T-helper 2 cell treated with Interferon-gamma antibody and Interleukin-4, amounts not matched to agents 100 ng/mL and 5 ng/mL, for 36 hours (primary cell): Measurements from ENCODE around the gene THAP6. TPM values are rescaled to one million over a fixed set of nuclear protein-coding genes. Genes with fewer than 3 reads are reported as not detected.
"Not testable (repeated sequence)": the region's sequence is repeated elsewhere in the genome, so short reads cannot be mapped to it uniquely, and the experiment has no call there.

Experiments used
- intact Hi-C: fragments of 100-400 bp; cut with micrococcal nuclease; formaldehyde crosslinking; loops from one replicate; pipeline ENCODE4 v1.15.1; 2023
- total RNA-seq: library from RNA; stranded (reverse); gene quantifications from 2 replicates; pipeline ENCODE4 v1.2.3, GENCODE V29; 2022

THAP6 gene
- total RNA-seq = 13.7 and 19.2 TPM in 2 replicates

GRCh38 chr4:75514131-75514948 lies at the start of gene THAP6, which contains the start of gene RCHY1:
Gene THAP6 (plus strand): TSS chr4:75514473. CDS start chr4:75515453, 980 bp downstream.
Gene RCHY1 (minus strand): TSS chr4:75514403. CDS start chr4:75514286, 117 bp downstream.
- intact Hi-C loops = loop anchor here (1.0 to 2.0 kb wide), 5 partner anchors 24 to 634 kb away; partner anchors contain the start of genes G3BP2, NUP54 and USO1

- intact Hi-C loops = no loop called here
These were observed 44.4 kb upstream of the THAP6 start for GRCh38 chr4:75469896-75470295.

- intact Hi-C loops = no loop called here
These were observed 43.5 kb upstream of the THAP6 start for GRCh38 chr4:75470738-75471137.

DNA sequence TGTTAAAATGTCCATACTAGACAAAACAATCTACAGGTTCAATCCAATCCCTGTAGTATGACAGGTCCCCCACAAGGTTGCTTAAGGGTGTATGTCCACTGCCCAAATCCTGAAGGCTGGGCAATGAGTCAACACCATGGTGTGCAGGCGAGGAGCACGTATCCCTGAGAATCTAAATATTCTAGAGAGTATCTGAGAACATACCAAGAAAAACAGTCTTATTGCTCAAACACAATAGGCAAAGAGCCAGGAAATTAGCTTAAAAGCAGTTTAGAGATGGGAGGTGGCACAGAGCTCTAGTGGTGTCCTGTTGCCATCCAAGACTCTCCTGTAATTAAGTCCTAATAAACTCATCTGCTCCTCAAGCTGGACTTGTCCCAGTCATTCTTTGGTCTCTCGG lies 37.1 kb upstream of the THAP6 start:
- intact Hi-C loops = no loop called here

- intact Hi-C loops = no loop called here
These were observed 30.1 kb upstream of the THAP6 start for GRCh38 chr4:75484190-75484589.

- intact Hi-C loops = loop anchor here (2.0 to 10.0 kb wide), 2 partner anchors 25 to 615 kb away; partner anchors contain the start of genes RCHY1 and THAP6
These were observed 24.1 kb upstream of the THAP6 start for GRCh38 chr4:75490155-75490554.

GRCh38 chr4:75494563-75494962 lies 19.7 kb upstream of the THAP6 start:
- intact Hi-C loops = loop anchor here (10.0 kb wide), 1 partner anchor 620 kb away; no protein-coding TSS in a partner anchor

DNA sequence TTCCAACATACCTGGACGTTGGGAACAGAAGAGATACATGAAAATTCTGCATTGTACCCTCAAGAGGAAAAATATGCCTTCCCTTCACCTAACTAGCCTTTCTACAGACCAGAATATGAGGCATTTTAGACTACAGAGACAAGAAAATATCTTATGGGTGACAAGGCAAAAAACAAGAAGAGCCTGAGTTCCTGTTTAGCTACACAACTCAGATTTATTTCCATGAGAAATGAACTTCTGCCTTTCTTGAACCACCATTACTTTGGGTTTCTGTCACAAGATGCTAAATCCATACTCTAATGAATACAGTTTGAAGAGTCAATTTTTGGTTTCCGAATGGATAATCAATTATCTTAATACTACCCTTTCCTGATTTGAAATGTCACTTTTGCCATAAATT lies 18.8 kb upstream of the THAP6 start:
- intact Hi-C loops = loop anchor here (10.0 kb wide), 1 partner anchor 621 kb away; no protein-coding TSS in a partner anchor

GRCh38 chr4:75496406-75496805 lies 17.9 kb upstream of the THAP6 start:
- intact Hi-C loops = loop anchor here (10.0 kb wide), 1 partner anchor 622 kb away; no protein-coding TSS in a partner anchor

- intact Hi-C loops = loop anchor here (10.0 kb wide), 1 partner anchor 622 kb away; no protein-coding TSS in a partner anchor
These were observed 17.1 kb upstream of the THAP6 start for GRCh38 chr4:75497133-75497532.

GRCh38 chr4:75498041-75498440 lies 16.2 kb upstream of the THAP6 start:
- intact Hi-C loops = loop anchor here (10.0 kb wide), 1 partner anchor 623 kb away; no protein-coding TSS in a partner anchor

DNA sequence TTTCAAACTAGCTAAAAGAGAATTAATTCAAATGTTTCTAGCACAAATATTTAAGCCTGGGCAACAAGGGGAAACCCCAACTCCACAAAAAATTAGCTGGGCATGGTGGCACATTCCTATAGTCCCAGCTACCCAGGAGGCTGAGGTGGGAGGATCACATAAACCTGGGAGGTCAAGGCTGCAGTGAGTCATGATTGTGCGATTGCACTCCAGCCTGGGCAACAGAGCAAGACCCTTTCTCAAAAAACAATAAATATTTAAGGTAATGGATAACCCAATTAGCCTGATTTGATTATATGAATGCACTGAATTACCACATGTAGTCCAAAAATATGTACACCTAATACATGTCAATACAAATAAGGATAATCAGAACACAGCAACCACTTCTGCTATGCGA lies 14.4 kb upstream of the THAP6 start:
- intact Hi-C loops = loop anchor here (10.0 kb wide), 1 partner anchor 625 kb away; no protein-coding TSS in a partner anchor

DNA sequence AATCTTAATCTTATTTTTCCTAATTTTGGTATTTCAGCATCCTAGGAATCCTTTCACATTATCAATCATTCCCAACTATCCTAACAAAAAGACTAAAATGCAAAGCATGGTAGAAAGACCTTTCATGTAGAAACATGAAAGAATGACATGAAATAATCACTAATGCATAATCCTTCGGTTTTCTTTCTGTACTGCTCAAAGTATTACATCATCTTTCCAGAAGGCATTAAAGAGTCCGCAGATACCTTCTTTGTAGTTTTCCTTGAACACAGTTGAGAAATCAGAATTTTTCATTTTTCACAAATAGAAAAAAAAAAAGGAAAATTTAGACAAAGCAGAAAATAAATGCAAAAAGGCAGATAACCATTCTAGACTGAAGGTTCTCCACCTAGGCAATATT lies 11.6 kb upstream of the THAP6 start:
- intact Hi-C loops = no loop called here

GRCh38 chr4:75505630-75506029 lies 8.6 kb upstream of the THAP6 start:
- intact Hi-C loops = no loop called here

DNA sequence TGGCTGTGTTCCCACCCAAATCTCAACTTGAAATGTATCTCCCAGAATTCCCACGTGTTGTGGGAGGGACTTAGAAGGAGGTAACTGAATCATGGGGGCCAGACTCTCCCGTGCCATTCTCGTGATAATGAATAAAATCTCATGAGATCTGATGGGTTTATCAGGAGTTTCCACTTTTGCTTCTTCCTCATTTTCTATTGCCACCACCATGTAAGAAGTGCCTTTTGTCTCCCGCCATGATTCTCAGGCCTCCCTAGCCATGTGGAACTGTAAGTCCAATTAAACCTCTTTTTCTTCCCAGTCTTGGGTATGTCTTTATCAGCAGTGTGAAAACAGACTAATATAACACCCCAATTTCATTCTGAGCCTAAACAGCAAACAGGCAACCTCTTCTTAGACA lies 4.7 kb upstream of the THAP6 start:
- intact Hi-C loops = not testable (repeated sequence)

- intact Hi-C loops = no loop called here
These were observed 2.4 kb upstream of the THAP6 start for GRCh38 chr4:75511841-75512240.

- intact Hi-C loops = no loop called here
These were observed 1.7 kb upstream of the THAP6 start for GRCh38 chr4:75512386-75513211.

GRCh38 chr4:75513526-75514130 lies 645 bp upstream of the THAP6 start:
- intact Hi-C loops = loop anchor here (1.0 to 2.0 kb wide), 5 partner anchors 23 to 635 kb away; partner anchors contain the start of genes G3BP2, NUP54 and USO1

DNA sequence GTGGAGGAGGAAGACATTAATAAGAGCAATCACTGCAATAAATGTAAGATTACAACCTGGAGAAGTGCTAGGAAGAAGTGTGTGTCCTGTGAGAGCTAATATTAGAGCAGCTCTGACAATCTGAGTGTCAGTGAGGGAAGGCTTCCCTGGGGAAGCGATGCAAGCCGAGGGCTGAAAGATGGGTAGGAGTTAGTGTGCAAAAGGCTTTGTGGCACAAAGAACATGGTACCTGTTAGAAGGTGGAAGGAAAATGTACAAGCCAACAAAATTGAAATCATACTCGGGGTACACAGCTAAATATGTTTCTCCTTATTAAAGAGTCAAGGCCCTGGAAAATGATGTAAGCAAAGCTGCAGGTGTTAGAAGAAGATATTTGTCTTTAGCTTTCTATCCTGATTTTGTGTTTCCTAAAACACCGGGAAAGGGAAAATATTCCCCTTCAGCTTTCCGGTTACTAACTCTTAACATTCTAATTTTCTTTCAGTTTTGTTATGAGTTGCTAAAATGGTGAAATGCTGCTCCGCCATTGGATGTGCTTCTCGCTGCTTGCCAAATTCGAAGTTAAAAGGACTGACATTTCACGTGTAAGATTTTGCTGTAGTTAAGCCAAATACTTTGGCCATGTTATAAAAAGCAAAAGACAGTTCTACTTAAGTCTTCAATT lies 808 bp downstream of the THAP6 start:
- intact Hi-C loops = loop anchor here (1.0 to 2.0 kb wide), 5 partner anchors 24 to 633 kb away; partner anchors contain the start of genes G3BP2, NUP54 and USO1

DNA sequence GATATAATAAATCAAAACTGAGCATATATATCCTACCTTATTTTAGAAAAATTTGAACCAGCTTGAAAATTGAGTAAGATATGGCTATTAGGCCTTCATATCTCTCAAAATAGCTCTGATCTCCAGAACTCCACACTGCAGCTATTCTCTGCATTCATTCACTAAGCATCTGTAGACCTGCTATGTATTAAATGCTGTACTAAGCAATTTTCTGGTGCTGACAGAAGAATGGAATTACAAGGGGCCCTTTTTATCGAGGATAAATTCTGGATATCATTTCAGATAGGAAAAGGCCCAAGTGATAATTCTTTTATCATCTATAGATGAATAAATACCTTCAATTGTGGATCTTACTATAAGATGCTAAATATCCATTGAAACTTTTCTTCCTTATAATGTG lies 1.9 kb downstream of the THAP6 start:
- intact Hi-C loops = no loop called here
